ENCODE measurements around the gene ZMAT5.

- TF ChIP-seq ZNF138 (tag by site-specific recombination; IDR thresholded peaks at IDR 0.05; ENCODE audit: borderline replicate concordance) (no peak), ZBTB17 (tag by site-specific recombination; IDR thresholded peaks at IDR 0.05) (no peak), SCRT2 (tag by site-specific recombination; IDR thresholded peaks at IDR 0.05) (no peak)
Measured at GRCh38 chr22:29787371-29787980, 20.7 kb upstream of the ZMAT5 start.

Measured in HEK293 (cell line).